Measurements from ENCODE around the gene AUTS2.

The AUTS2 gene

GRCh38 chr7:69826283-69826682, 228.0 kb downstream of the AUTS2 start:
- Histone ChIP-seq H2AFZ (ENCODE audit: low read length) (no peak overlapping the region), H3K4me1 (ENCODE audit: insufficient read depth, low read length, severe bottlenecking) (peaks cover 69% of the 10 kb centered on the region), H3K27ac (ENCODE audit: low read depth, low read length, poor library complexity, severe bottlenecking) (peak overlapping the region; percentile 94), H3K27me3 (ENCODE audit: insufficient read depth, low read length) (no peaks in the 10 kb centered on the region), H3K79me2 (ENCODE audit: insufficient read depth, low read length) (peaks cover 51% of the 10 kb centered on the region), H3K4me2 (ENCODE audit: low read length) (peak overlapping the region; percentile 76), H3F3A (ENCODE audit: insufficient read depth, low read length) (peaks cover 12% of the 10 kb centered on the region; the same call in 1 of the 2 replicates), H3K4me3 (ENCODE audit: low read depth, low read length, poor library complexity, severe bottlenecking) (peak overlapping the region; percentile 59), H3K9me2 (ENCODE audit: low read depth, low read length) (no peaks in the 10 kb centered on the region), H3K9ac (ENCODE audit: low read length) (peak overlapping the region; percentile 63), H3K36me3 (ENCODE audit: insufficient read depth, low read length) (peaks cover 16% of the 10 kb centered on the region), H4K20me1 (ENCODE audit: insufficient read depth, low read length) (no peaks in the 10 kb centered on the region), H3K9me3 (ENCODE audit: low read length) (peaks cover 6% of the 10 kb centered on the region; the same call in 1 of the 2 replicates)
- TF ChIP-seq CTCF (IDR thresholded peaks at IDR 0.05; ENCODE audit: low read length) (no peak), EZH2 (IDR thresholded peaks at IDR 0.05; ENCODE audit: borderline replicate concordance, low read length) (no peak)

- no peak for TF ChIP-seq EZH2 (IDR thresholded peaks at IDR 0.05; ENCODE audit: borderline replicate concordance, low read length)
- TF ChIP-seq CTCF (IDR thresholded peaks at IDR 0.05; ENCODE audit: low read length) = no peak
- Histone ChIP-seq H4K20me1 (ENCODE audit: insufficient read depth, low read length) (no peaks in the 10 kb centered on the region), H3K9me2 (ENCODE audit: low read depth, low read length) (no peaks in the 10 kb centered on the region), H3K27me3 (ENCODE audit: insufficient read depth, low read length) (no peaks in the 10 kb centered on the region), H2AFZ (ENCODE audit: low read length) (no peak overlapping the region), H3K27ac (ENCODE audit: low read depth, low read length, poor library complexity, severe bottlenecking) (peak overlapping the region; percentile 94), H3K4me2 (ENCODE audit: low read length) (peak overlapping the region; percentile 76), H3K79me2 (ENCODE audit: insufficient read depth, low read length) (peaks cover 60% of the 10 kb centered on the region), H3K36me3 (ENCODE audit: insufficient read depth, low read length) (peaks cover 18% of the 10 kb centered on the region), H3K4me1 (ENCODE audit: insufficient read depth, low read length, severe bottlenecking) (peaks cover 66% of the 10 kb centered on the region), H3K9ac (ENCODE audit: low read length) (peak overlapping the region; percentile 63; the same call in 1 of the 2 replicates), H3K9me3 (ENCODE audit: low read length) (peaks cover 6% of the 10 kb centered on the region; the same call in 1 of the 2 replicates), H3K4me3 (ENCODE audit: low read depth, low read length, poor library complexity, severe bottlenecking) (peak overlapping the region; percentile 59), H3F3A (ENCODE audit: insufficient read depth, low read length) (peaks cover 12% of the 10 kb centered on the region; the same call in 1 of the 2 replicates)
These were observed 228.9 kb downstream of the AUTS2 start for GRCh38 chr7:69827140-69827539.

- no peak for TF ChIP-seq CTCF (IDR thresholded peaks at IDR 0.05; ENCODE audit: low read length)
- no peak for TF ChIP-seq EZH2 (IDR thresholded peaks at IDR 0.05; ENCODE audit: borderline replicate concordance, low read length)
- Histone ChIP-seq H3K4me2 (ENCODE audit: low read length) (peak overlapping the region; percentile 76), H3K36me3 (ENCODE audit: insufficient read depth, low read length) (peaks cover 22% of the 10 kb centered on the region), H3K9me2 (ENCODE audit: low read depth, low read length) (no peaks in the 10 kb centered on the region), H3K9me3 (ENCODE audit: low read length) (peaks cover 6% of the 10 kb centered on the region; the same call in 1 of the 2 replicates), H3K79me2 (ENCODE audit: insufficient read depth, low read length) (peaks cover 62% of the 10 kb centered on the region), H3K27me3 (ENCODE audit: insufficient read depth, low read length) (no peaks in the 10 kb centered on the region), H3K4me3 (ENCODE audit: low read depth, low read length, poor library complexity, severe bottlenecking) (peak overlapping the region; percentile 59), H2AFZ (ENCODE audit: low read length) (no peak overlapping the region), H3F3A (ENCODE audit: insufficient read depth, low read length) (peaks cover 12% of the 10 kb centered on the region; the same call in 1 of the 2 replicates), H4K20me1 (ENCODE audit: insufficient read depth, low read length) (no peaks in the 10 kb centered on the region), H3K27ac (ENCODE audit: low read depth, low read length, poor library complexity, severe bottlenecking) (peak overlapping the region; percentile 94), H3K4me1 (ENCODE audit: insufficient read depth, low read length, severe bottlenecking) (peaks cover 66% of the 10 kb centered on the region), H3K9ac (ENCODE audit: low read length) (peak overlapping the region; percentile 63; the same call in 1 of the 2 replicates)
These were observed 229.3 kb downstream of the AUTS2 start for GRCh38 chr7:69827558-69827957.

Data from OCI-LY1 (cell line).